Hematopoietic multipotent progenitor cell (in vitro differentiated cells): Measurements from ENCODE around the gene HHEX. TPM values are rescaled to one million over a fixed set of nuclear protein-coding genes. Genes with fewer than 3 reads are reported as not detected.
"Not testable (repeated sequence)": the region's sequence is repeated elsewhere in the genome, so short reads cannot be mapped to it uniquely, and the experiment has no call there.

ENCODE experiments used
- DNase-seq, 3 donors: peaks; one replicate each; pipeline ENCODE4 v3.0.0-alpha.2; 2011 to 2015; ENCODE audit warnings: low read depth in 2 of 3, low spot score in 2 of 3
- small RNA-seq: library from RNA; depleted of rRNA; stranded (forward); fragments of <200 nt; gene quantifications from one replicate; pipeline ENCODE3, GENCODE V24; 2012
- total RNA-seq: library from RNA; depleted of rRNA; stranded (reverse); fragments of >200 nt; gene quantifications from one replicate; pipeline ENCODE4 v1.2.3, GENCODE V29; 2012

Gene HHEX
- total RNA-seq, 1 donor = 68.7 TPM

GRCh38 chr10:92729886-92730285 lies 40.1 kb downstream of the HHEX start:
- DNase-seq = no peak

GRCh38 chr10:92732958-92733357 lies 43.2 kb downstream of the HHEX start:
- DNase-seq = no peak

- no peak for DNase-seq
Observed at GRCh38 chr10:92734301-92734700, 44.5 kb downstream of the HHEX start.

DNA sequence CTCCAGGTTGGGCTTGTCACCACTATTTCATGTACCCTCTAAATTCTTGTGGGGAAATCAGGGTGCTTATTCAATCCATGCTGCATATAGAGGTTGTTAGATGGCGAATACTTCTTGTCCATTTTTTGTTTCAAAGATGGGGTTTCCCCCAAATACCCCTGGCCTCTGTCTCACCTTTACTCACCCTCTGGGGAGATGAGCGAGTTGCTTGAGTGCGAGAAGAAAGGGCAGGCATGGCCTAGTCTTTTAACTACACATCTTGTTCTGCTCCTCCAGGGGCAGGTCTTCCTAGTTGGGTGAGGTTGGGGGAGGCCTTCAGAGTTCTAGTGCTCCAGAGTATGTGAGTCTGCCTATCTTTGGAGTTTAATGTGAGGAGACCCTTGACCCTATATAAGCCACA lies 46.2 kb downstream of the HHEX start:
- no peak for DNase-seq

GRCh38 chr10:92737484-92737883 lies 47.7 kb downstream of the HHEX start:
- DNase-seq = no peak

DNA sequence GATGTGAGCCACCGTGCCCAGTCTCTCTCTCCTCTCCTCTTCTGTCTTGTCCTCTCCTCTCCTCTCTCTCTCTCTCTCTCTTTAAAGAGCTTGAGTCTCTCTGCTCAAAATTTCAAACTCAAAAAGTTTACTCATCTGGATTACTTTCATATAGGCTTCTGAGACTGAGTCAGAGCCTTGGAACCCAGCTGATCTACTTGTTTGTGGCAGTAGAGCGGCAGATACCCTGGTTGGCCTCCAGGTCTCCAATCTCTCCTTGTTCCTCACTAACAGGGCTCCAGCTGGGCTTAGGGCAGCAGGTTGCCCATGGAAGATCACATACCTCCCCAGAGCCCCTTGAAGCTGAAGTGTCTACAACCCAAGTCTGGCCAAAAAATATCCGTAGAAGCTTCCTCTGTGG lies 51.0 kb downstream of the HHEX start:
- no peak for DNase-seq

DNA sequence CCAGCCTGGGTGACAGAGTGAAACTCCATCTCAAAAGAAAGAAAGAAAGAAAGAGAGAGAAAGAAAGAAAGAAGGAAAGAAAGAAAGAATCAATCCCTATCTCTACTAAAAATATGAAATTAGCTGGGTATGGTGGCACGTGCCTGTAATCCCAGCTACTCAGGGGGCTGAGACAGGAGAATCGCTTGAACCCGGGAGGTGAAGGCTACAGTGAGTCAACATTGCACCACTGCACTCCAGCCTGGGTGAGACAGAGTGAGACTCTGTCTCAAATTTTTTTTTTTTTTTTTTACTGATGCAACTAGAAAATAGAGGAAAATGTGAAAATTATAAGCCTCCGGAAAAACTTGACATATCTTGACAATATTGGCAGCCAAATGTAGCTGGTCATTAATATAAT lies 52.0 kb downstream of the HHEX start:
- not testable (repeated sequence) for DNase-seq

DNA sequence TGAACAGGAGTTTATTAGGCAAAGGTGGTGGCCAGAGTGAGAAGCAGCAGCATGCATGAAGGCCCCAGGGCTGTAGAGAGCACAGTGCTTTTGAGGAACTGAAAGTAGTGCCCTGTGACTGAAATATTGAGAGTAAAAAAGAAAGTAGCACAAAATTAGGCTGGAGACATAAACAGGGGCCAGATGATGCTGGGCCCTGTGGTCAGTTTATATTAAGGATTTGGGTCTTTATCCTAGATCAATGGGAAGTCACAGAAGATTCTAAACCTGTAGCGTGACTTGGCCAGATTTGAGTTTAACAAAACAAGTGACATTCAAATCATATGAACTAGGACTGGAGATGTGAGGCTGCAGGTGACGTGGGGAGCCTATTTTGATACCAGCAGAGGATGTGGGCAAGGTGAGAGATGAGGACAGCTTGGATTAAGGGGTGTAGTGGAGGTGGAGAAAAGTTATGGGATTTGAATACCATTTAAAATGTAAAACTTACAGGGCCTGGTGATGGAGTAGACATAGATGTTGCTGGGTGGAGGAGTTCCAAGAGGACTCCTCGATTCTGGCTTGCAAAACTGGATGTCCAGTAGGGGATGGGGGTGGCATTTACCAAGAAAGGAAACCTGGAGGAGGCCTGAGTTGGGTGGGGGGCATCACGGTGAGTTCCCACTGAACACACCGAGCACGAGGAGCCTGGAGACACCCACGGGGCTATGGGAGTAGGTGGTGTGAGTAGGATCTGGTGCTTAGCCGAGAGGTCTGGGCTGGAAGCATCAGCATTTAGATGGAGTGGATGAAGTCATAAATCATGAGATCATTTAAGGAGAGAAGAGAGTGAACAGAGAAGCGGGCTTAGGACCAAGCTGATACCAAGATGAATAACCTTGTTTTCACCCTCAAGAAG lies 52.8 kb downstream of the HHEX start:
- DNase-seq = peak in 2 of 3 donors; percentile 13 to 36

Small RNAs within 50 kb of the gene (small RNA-seq; reads per million reads assigned to genes)
- gene RF00019 (not detected), gene RN7SL644P (not detected)

Other genes with a start within 250 kb of the HHEX start
- gene IDE, start 115.9 kb upstream of the HHEX start, total RNA-seq = 11.6 TPM
- gene KIF11, start 96.8 kb upstream of the HHEX start, total RNA-seq = 1.6 TPM
- 14.0 TPM for gene EXOC6, start 158.6 kb downstream of the HHEX start, total RNA-seq